Astrocyte (in vitro differentiated cells and primary cell): ENCODE measurements around the gene RD3L. TPM values are rescaled to one million over a fixed set of nuclear protein-coding genes. Genes with fewer than 3 reads are reported as not detected.

Experiments
- DNase-seq: peaks from one replicate; pipeline ENCODE4 v3.0.0-alpha.2; 2010; ENCODE audit warnings: low read depth
- FAIRE-seq: peaks from 2 replicates; lab custom pipeline; 2011; peaks lifted over from hg19 to GRCh38; lab: Jason Lieb, UNC
- H2AFZ ChIP-seq: 2 replicates; pipeline ENCODE4 v1.6.0; 2012; ENCODE audit warnings: low read depth, low read length, inconsistent platforms
- H3K27ac ChIP-seq: 2 replicates; pipeline ENCODE4 v1.5.1; 2011; ENCODE audit warnings: low read depth, low read length, inconsistent platforms
- H3K27me3 ChIP-seq: 2 replicates; pipeline ENCODE4 v1.6.0; 2011; ENCODE audit warnings: low read length, inconsistent platforms; ENCODE audit not compliant: insufficient read depth
- H3K36me3 ChIP-seq: 2 replicates; pipeline ENCODE4 v1.5.1; 2011; ENCODE audit warnings: low read length, inconsistent platforms; ENCODE audit not compliant: insufficient read depth
- H3K4me1 ChIP-seq: 2 replicates; pipeline ENCODE4 v1.5.1; 2011; ENCODE audit warnings: low read length, inconsistent platforms; ENCODE audit not compliant: insufficient read depth
- H3K4me2 ChIP-seq: 2 replicates; pipeline ENCODE4 v1.6.0; 2012; ENCODE audit warnings: low read length, inconsistent platforms
- H3K4me3 ChIP-seq: 2 replicates; pipeline ENCODE4 v1.5.1; 2011; ENCODE audit warnings: low read depth, mild to moderate bottlenecking, low read length, inconsistent platforms; ENCODE audit not compliant: insufficient read depth
- H3K79me2 ChIP-seq: 2 replicates; pipeline ENCODE4 v1.6.0; 2012; ENCODE audit warnings: mild to moderate bottlenecking, low read length, inconsistent platforms; ENCODE audit not compliant: insufficient read depth
- H3K9ac ChIP-seq: 2 replicates; pipeline ENCODE4 v1.6.0; 2012; ENCODE audit warnings: mild to moderate bottlenecking, low read length, inconsistent platforms
- H3K9me3 ChIP-seq: 2 replicates; pipeline ENCODE4 v1.5.1; 2012; ENCODE audit warnings: low read depth, mild to moderate bottlenecking, low read length, inconsistent platforms; ENCODE audit not compliant: insufficient read depth
- H4K20me1 ChIP-seq: 2 replicates; pipeline ENCODE4 v1.6.0; 2012; ENCODE audit warnings: low read length, inconsistent platforms; ENCODE audit not compliant: insufficient read depth
- H3K27ac Mint-ChIP-seq: one replicate; pipeline ENCODE4 v1.8.0; 2021; ENCODE audit warnings: mild to moderate bottlenecking, mixed read lengths; ENCODE audit not compliant: unreplicated experiment
- H3K27me3 Mint-ChIP-seq: one replicate; pipeline ENCODE4 v1.8.0; 2021; ENCODE audit warnings: low read depth, mixed read lengths; ENCODE audit not compliant: unreplicated experiment
- H3K36me3 Mint-ChIP-seq: one replicate; pipeline ENCODE4 v1.8.0; 2021; ENCODE audit warnings: low read depth, mixed read lengths; ENCODE audit not compliant: unreplicated experiment
- H3K4me1 Mint-ChIP-seq: one replicate; pipeline ENCODE4 v1.8.0; 2021; ENCODE audit warnings: low read depth, mixed read lengths; ENCODE audit not compliant: unreplicated experiment
- H3K4me3 Mint-ChIP-seq: one replicate; pipeline ENCODE4 v1.8.0; 2021; ENCODE audit warnings: mild to moderate bottlenecking, moderate library complexity, mixed read lengths; ENCODE audit not compliant: unreplicated experiment
- H3K9me3 Mint-ChIP-seq: one replicate; pipeline ENCODE4 v1.8.0; 2021; ENCODE audit warnings: mild to moderate bottlenecking, mixed read lengths; ENCODE audit not compliant: unreplicated experiment
- CTCF ChIP-seq: IDR thresholded peaks from 2 replicates; pipeline ENCODE4 v1.5.1; 2011; ENCODE audit warnings: low read depth, mild to moderate bottlenecking, inconsistent platforms, low read length, moderate library complexity; ENCODE audit not compliant: insufficient read depth
- EZH2 ChIP-seq: IDR thresholded peaks from 2 replicates; pipeline ENCODE4 v1.6.1; 2012; ENCODE audit warnings: mild to moderate bottlenecking, low read length, inconsistent platforms; ENCODE audit not compliant: insufficient read depth
- total RNA-seq: library from RNA; stranded (reverse); gene quantifications from 2 replicates; pipeline ENCODE4 v1.2.1, GENCODE V29; 2021

RD3L gene
- total RNA-seq, 1 donor from 2014 or later: not detected

- H3K4me3 Mint-ChIP-seq: peak overlapping the region; percentile 70
- H3K4me1 Mint-ChIP-seq: peaks cover 11% of the 10 kb centered on the region
- H3K4me1 ChIP-seq: peaks cover 10% of the 10 kb centered on the region
- DNase-seq: peak; percentile 75
- H3K4me2 ChIP-seq: peak overlapping the region; percentile 65
- no peaks in the 10 kb centered on the region for H3K27me3 Mint-ChIP-seq
- TF ChIP-seq CTCF: peak; percentile 78
- no peak for TF ChIP-seq EZH2
- H3K36me3 ChIP-seq: peaks cover 25% of the 10 kb centered on the region
- H3K79me2 ChIP-seq: no peaks in the 10 kb centered on the region
- peaks cover 30% of the 10 kb centered on the region for H4K20me1 ChIP-seq
- H3K27ac Mint-ChIP-seq: peak overlapping the region; percentile 90
- no peaks in the 10 kb centered on the region for H3K36me3 Mint-ChIP-seq
- peak overlapping the region; percentile 20 for H2AFZ ChIP-seq
- H3K9me3 ChIP-seq: no peaks in the 10 kb centered on the region
- H3K27ac ChIP-seq: no peak overlapping the region
- H3K9ac ChIP-seq: no peak overlapping the region
- H3K4me3 ChIP-seq: peak overlapping the region; percentile 17
- H3K27me3 ChIP-seq: no peaks in the 10 kb centered on the region
- no peaks in the 10 kb centered on the region for H3K9me3 Mint-ChIP-seq
- FAIRE-seq: no peak
These were observed 31.9 kb downstream of the RD3L start for GRCh38 chr14:103910262-103910935.

GRCh38 chr14:103909531-103910261, 32.6 kb downstream of the RD3L start:
- H3K36me3 ChIP-seq: peaks cover 25% of the 10 kb centered on the region
- FAIRE-seq: no peak
- no peaks in the 10 kb centered on the region for H3K9me3 ChIP-seq
- TF ChIP-seq EZH2: no peak
- no peak for TF ChIP-seq CTCF
- no peaks in the 10 kb centered on the region for H3K79me2 ChIP-seq
- H4K20me1 ChIP-seq: peaks cover 27% of the 10 kb centered on the region
- no peak overlapping the region for H3K27ac ChIP-seq
- Mint-ChIP-seq H3K36me3 (no peaks in the 10 kb centered on the region), H3K27ac (peak overlapping the region; percentile 90), H3K4me1 (peaks cover 11% of the 10 kb centered on the region), H3K9me3 (no peaks in the 10 kb centered on the region), H3K4me3 (no peak overlapping the region), H3K27me3 (no peaks in the 10 kb centered on the region)
- peak overlapping the region; percentile 20 for H2AFZ ChIP-seq
- peak overlapping the region; percentile 65 for H3K4me2 ChIP-seq
- H3K27me3 ChIP-seq: no peaks in the 10 kb centered on the region
- no peak for DNase-seq
- peak overlapping the region; percentile 17 for H3K4me3 ChIP-seq
- no peak overlapping the region for H3K9ac ChIP-seq
- peaks cover 10% of the 10 kb centered on the region for H3K4me1 ChIP-seq
